UCSD-AML1 (cell line): ENCODE data around the gene STRIP1.
A peak's percentile ranks its signal among the peaks of the same experiment; 100 is the strongest.
"Not testable (repeated sequence)": the region's sequence is repeated elsewhere in the genome, so short reads cannot be mapped to it uniquely, and the experiment has no call there.

Experiments used
- DNase-seq: peaks from one replicate; lab custom pipeline; 2025; ENCODE audit not compliant: unreplicated experiment; lab: John Stamatoyannopoulos, UW

The STRIP1 gene

GRCh38 chr1:110068646-110069403 is 34.4 kb downstream of the STRIP1 start:
- no peak for DNase-seq

GRCh38 chr1:110069404-110070281 is 35.2 kb downstream of the STRIP1 start:
- DNase-seq, result no peak

GRCh38 chr1:110070282-110070669 is 35.9 kb downstream of the STRIP1 start:
- no peak for DNase-seq

GRCh38 chr1:110070671-110071242 is 36.3 kb downstream of the STRIP1 start, which contains the start of gene ALX3:
Gene ALX3, minus strand, starts transcription at chr1:110070672. Its CDS starts 60 bp downstream, at chr1:110070612.
- no peak for DNase-seq

GRCh38 chr1:110074166-110074565 is 39.7 kb downstream of the STRIP1 start:
- DNase-seq, result no peak

- no peak for DNase-seq
Measured at GRCh38 chr1:110076789-110077500, 42.5 kb downstream of the STRIP1 start.

- not testable (repeated sequence) for DNase-seq
Measured at GRCh38 chr1:110079995-110080394, 45.6 kb downstream of the STRIP1 start.

- no peak for DNase-seq
Measured at GRCh38 chr1:110081061-110081460, 46.6 kb downstream of the STRIP1 start.

- DNase-seq, result no peak
Measured at GRCh38 chr1:110082477-110082876, 48.1 kb downstream of the STRIP1 start.

- no peak for DNase-seq
Measured at GRCh38 chr1:110083061-110083865, 48.8 kb downstream of the STRIP1 start.

GRCh38 chr1:110083866-110084226 is 49.4 kb downstream of the STRIP1 start:
- no peak for DNase-seq

GRCh38 chr1:110084227-110085078 is 50.0 kb downstream of the STRIP1 start:
- DNase-seq, result peak; percentile 45

- DNase-seq, result no peak
Measured at GRCh38 chr1:110085671-110086070, 51.2 kb downstream of the STRIP1 start.

- no peak for DNase-seq
Measured at GRCh38 chr1:110086961-110087360, 52.5 kb downstream of the STRIP1 start.

- peak; percentile 33 for DNase-seq
Measured at GRCh38 chr1:110087812-110088738, 53.7 kb downstream of the STRIP1 start.

- no peak for DNase-seq
Measured at GRCh38 chr1:110088739-110089316, 54.4 kb downstream of the STRIP1 start.

GRCh38 chr1:110089561-110090275 is 55.3 kb downstream of the STRIP1 start:
- peak; percentile 32 for DNase-seq
